Thoracic aorta (tissue), 2 donors: Measurements from ENCODE around the gene ZC3HAV1L. TPM values are rescaled to one million over a fixed set of nuclear protein-coding genes. Genes with fewer than 3 reads are reported as not detected.

Experiments
- ATAC-seq: fragments of 150-250 bp; one replicate; pipeline ENCODE4 v1.8.0; 2017; ENCODE audit warnings: low read depth; ENCODE audit not compliant: insufficient number of reproducible peaks, low FRiP score
- DNase-seq: peaks from one replicate; pipeline ENCODE4 v3.0.0-alpha.2; 2020; ENCODE audit warnings: low spot score
- H3K27ac ChIP-seq, 2 donors: fragments of 200-600 bp; sonication (generic); 1 replicate in 1 of 2; 2 replicates in 1 of 2; pipeline ENCODE4 v1.5.1; 2016; ENCODE audit warnings: mild to moderate bottlenecking in 2 of 2, moderate library complexity in 2 of 2
- H3K27me3 ChIP-seq: fragments of 200-600 bp; sonication (generic); replicated peaks from 2 replicates; pipeline ENCODE4 v1.6.0; 2016; ENCODE audit warnings: mild to moderate bottlenecking; ENCODE audit not compliant: insufficient read depth
- H3K36me3 ChIP-seq: fragments of 200-600 bp; sonication (generic); one replicate; pipeline ENCODE4 v1.5.1; 2016
- H3K4me1 ChIP-seq, 2 donors: fragments of 200-600 bp; sonication (generic); 1 replicate in 1 of 2; 2 replicates in 1 of 2; pipeline versions ENCODE4 v1.5.1 to v1.6.0; 2016; ENCODE audit warnings: low read depth in 2 of 2, mild to moderate bottlenecking in 1 of 2; ENCODE audit not compliant: control insufficient read depth in 1 of 2
- H3K4me3 ChIP-seq: fragments of 200-600 bp; sonication (generic); 2 replicates; pipeline ENCODE4 v1.5.1; 2016; ENCODE audit warnings: mild to moderate bottlenecking
- H3K9me3 ChIP-seq: fragments of 200-600 bp; sonication (generic); 2 replicates; pipeline ENCODE4 v1.5.1; 2016
- total RNA-seq, 2 donors: library from RNA; depleted of rRNA; stranded (reverse); fragments of >200 nt; gene quantifications; one replicate each; pipeline versions ENCODE4 v1.1.0 to v1.2.3, GENCODE V29; 2016
- TF ChIP-seq, protein P1 (sequence below): fragments of 200-600 bp; sonication (generic); IDR thresholded peaks from one replicate; pipeline ENCODE4 v1.5.1; 2019; ENCODE audit warnings: antibody characterized with exemption

The ZC3HAV1L gene
- total RNA-seq, 2 donors from 2014 or later, result 10.4 to 22.7 TPM

DNA sequence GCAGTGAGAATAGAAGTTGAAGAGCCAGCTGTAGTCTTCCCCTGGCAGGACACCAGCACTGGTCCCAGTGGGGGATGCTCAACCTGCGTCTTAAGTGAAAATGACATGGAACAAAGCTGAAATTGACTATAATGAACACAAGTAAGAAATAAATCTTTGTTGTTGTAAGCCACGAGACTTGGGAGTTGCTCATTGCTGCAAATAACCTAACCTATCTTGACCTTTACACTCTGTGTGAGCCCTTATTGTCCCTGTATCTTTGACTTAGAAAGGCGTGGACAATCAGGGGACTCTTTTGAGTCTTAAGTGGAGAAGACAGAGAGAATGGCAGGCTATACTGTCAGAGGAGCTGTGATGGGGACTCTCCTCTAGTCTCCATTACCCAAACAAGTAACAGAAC, 16.9 kb downstream of the ZC3HAV1L start:
- Histone ChIP-seq H3K27ac (no peak overlapping the region), H3K36me3 (no peaks in the 10 kb centered on the region), H3K9me3 (no peaks in the 10 kb centered on the region), H3K4me1 (no peaks in the 10 kb centered on the region), H3K27me3 (no peaks in the 10 kb centered on the region), H3K4me3 (no peak overlapping the region)
- ATAC-seq (no peak), DNase-seq (no peak)
- TF ChIP-seq, protein P1, sequence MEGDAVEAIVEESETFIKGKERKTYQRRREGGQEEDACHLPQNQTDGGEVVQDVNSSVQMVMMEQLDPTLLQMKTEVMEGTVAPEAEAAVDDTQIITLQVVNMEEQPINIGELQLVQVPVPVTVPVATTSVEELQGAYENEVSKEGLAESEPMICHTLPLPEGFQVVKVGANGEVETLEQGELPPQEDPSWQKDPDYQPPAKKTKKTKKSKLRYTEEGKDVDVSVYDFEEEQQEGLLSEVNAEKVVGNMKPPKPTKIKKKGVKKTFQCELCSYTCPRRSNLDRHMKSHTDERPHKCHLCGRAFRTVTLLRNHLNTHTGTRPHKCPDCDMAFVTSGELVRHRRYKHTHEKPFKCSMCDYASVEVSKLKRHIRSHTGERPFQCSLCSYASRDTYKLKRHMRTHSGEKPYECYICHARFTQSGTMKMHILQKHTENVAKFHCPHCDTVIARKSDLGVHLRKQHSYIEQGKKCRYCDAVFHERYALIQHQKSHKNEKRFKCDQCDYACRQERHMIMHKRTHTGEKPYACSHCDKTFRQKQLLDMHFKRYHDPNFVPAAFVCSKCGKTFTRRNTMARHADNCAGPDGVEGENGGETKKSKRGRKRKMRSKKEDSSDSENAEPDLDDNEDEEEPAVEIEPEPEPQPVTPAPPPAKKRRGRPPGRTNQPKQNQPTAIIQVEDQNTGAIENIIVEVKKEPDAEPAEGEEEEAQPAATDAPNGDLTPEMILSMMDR, result no peak

DNA sequence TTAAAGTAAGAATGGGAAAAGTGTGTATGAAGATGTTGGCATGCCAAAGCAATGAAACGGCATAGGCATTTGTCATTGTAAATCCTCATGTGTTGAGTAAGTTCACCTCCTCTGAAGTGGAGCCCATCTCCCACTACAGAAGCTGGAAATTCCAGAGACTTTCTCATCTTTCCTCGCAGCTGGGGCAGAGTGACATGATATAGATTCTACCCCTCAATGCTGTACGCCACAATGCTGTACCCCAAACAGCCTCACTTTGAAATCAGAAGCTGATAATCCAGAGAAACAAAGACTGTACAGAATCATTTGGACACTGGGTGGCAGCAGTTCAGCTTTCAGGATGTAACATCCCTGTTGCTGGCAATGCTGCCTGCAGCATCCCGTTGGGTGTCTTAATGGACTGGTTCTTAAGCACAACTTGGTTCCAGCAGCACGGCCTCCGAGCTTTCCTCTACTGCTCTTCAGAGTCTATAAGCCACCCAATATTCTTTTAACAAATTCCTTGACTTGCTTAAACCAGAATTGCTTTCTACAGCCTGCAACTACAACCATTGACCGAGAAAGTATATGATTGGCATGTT, 18.8 kb downstream of the ZC3HAV1L start:
- H3K4me3 ChIP-seq, result no peak overlapping the region
- H3K27ac ChIP-seq, result no peak overlapping the region
- no peaks in the 10 kb centered on the region for H3K36me3 ChIP-seq
- no peaks in the 10 kb centered on the region for H3K27me3 ChIP-seq
- no peaks in the 10 kb centered on the region for H3K9me3 ChIP-seq
- TF ChIP-seq, protein P1, result peak; percentile 47
- H3K4me1 ChIP-seq, result no peaks in the 10 kb centered on the region
- ATAC-seq, result no peak
- DNase-seq, result no peak

DNA sequence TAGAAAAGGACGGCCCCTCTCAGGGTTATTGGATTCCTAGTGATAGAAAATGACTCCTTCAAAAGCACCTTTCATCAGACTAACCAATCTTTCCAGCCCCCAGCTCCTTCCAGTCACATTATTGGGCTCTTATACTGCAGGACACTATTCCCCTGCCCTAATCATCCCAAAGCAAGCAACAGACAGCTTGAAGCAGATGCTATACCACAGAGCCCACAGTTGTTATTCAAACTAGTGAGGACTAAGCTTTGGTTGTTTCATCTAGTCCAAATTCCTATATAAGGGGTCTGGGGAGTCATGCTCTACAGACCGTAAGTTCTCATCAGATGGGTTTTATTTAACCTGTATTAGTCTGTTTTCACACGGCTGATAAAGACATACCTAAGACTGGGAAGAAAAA, 24.5 kb downstream of the ZC3HAV1L start:
- Histone ChIP-seq H3K4me3 (no peak overlapping the region), H3K4me1 (no peaks in the 10 kb centered on the region), H3K27ac (no peak overlapping the region), H3K9me3 (no peaks in the 10 kb centered on the region), H3K36me3 (no peaks in the 10 kb centered on the region), H3K27me3 (no peaks in the 10 kb centered on the region)
- ATAC-seq (no peak), DNase-seq (no peak)
- TF ChIP-seq, protein P1, result no peak

DNA sequence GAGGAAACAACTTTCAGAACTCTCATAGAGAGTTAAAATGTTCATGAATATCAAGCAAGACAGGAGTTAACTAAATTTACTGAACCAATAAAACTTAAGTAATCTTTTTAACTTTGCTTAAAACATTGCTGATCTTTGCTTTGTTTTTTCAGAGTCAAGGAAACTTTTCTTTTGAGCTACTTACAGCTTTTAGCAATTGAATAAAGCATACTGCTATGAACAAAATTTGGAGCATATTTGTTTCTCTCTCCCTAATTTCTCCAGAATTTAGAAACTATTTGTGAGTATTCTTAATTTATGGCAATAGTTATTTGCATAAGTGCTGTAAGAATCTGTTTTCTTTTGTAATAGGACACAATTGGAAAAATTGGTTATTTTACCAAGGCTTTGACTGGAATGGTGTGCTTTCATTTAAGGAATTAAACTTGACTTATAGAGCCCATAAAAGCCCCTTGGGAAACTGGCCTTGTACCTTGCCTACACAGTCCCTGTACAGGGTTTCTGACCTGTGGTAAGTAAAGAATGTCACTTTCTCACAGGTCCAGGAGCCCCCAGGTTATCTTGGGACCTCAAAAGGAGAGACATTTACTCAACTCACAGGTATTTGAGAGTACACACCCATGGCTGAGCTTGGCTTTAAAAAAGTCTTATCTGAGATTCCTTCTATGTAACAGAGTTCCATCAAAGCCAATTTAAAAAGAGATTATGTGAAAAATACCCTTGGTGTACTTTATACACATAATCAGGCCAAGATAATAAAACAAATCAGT, 31.3 kb downstream of the ZC3HAV1L start:
- no peak overlapping the region for H3K4me3 ChIP-seq
- no peaks in the 10 kb centered on the region for H3K36me3 ChIP-seq
- TF ChIP-seq, protein P1, result no peak
- H3K27me3 ChIP-seq, result no peaks in the 10 kb centered on the region
- H3K27ac ChIP-seq, result no peak overlapping the region
- no peaks in the 10 kb centered on the region for H3K4me1 ChIP-seq
- ATAC-seq (no peak), DNase-seq (no peak)
- H3K9me3 ChIP-seq, result no peaks in the 10 kb centered on the region

DNA sequence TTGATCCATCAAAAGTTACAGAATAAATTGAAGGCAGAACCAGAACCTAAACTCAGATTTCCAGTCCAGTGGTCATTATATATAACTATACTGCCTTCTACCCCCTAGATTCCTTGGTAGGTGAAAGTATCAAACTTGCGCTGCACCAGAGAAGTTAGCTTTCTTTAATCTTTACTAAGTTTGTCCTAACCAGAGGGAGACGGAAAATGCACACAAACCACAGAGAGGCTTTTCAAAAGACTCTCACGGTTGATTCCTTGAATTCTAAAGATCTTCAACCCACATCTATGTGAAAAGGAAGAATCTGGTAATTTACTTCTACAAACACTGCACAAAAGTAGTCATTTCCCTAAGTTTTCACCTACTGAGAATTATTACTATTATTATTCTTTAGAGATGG, 36.4 kb downstream of the ZC3HAV1L start:
- Histone ChIP-seq H3K36me3 (no peaks in the 10 kb centered on the region), H3K4me3 (no peak overlapping the region), H3K4me1 (no peaks in the 10 kb centered on the region), H3K27me3 (no peaks in the 10 kb centered on the region), H3K9me3 (no peaks in the 10 kb centered on the region), H3K27ac (no peak overlapping the region)
- DNase-seq (no peak), ATAC-seq (no peak)
- TF ChIP-seq, protein P1, result no peak
